Measurements from ENCODE around the gene IGFN1.

DNA sequence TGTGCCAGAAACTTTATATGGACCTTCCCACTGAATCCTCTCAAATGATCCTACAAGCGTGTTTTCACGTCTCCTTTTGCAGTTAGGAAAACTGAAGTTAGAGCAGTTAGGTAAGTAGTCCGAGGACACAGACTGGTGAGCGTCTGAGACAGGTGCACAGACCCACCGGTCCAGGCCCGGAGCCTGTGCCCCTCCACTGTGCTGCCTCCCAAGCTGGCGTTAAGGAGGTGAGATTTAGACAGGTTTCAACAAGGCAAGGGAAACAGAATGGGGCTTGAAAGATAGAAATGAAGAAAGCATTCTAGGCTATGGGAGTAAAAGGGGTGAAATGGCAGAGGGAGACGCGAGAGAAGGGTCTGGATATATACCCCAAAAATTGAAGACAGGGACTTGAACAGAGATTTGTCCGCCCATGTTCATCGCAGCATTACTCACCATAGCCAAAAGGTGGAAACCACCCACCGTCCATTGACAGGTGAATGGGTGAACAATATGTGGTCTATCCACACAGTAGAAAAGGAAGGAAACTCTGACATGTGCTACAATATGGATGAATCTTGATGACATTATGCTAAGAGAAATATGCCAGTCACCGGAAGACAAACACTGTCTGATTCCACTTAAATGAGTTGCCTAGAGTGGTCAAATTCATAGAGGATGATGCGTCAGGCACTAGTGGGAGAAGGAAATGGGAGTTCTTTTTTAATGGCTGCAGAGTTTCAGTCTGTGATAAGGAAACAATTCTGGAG, 77.0 kb downstream of the IGFN1 start:
- TF ChIP-seq CTCF (IDR thresholded peaks at IDR 0.05; ENCODE audit: insufficient read depth, low read length, poor library complexity, severe bottlenecking) (no peak), EZH2phosphoT487 (conservative IDR thresholded peaks at IDR 0.05; ENCODE audit: low read length) (no peak)
